Loucy (cell line): Measurements from ENCODE around the gene APRT.

Experiments used
- H2AFZ ChIP-seq: fragments of 200-600 bp; sonication (generic); 2 replicates; pipeline ENCODE4 v1.6.0; 2016; ENCODE audit warnings: antibody characterized with exemption, mild to moderate bottlenecking, low read length, moderate library complexity
- H3F3A ChIP-seq: fragments of 200-600 bp; 2 replicates; pipeline ENCODE4 v1.6.0; 2016; ENCODE audit warnings: antibody characterized with exemption, low read depth, mild to moderate bottlenecking
- H3K27me3 ChIP-seq: fragments of 200-600 bp; sonication (generic); 2 replicates; pipeline ENCODE4 v1.6.1; 2014; ENCODE audit warnings: low read length, mild to moderate bottlenecking; ENCODE audit not compliant: insufficient read depth, poor library complexity, severe bottlenecking
- H3K36me3 ChIP-seq: fragments of 200-600 bp; sonication (generic); 2 replicates; pipeline ENCODE4 v1.6.1; 2016; ENCODE audit warnings: low read length; ENCODE audit not compliant: insufficient read depth
- H3K4me1 ChIP-seq: fragments of 200-600 bp; sonication (generic); 2 replicates; pipeline ENCODE4 v1.5.1; 2014; ENCODE audit warnings: low read length, mild to moderate bottlenecking; ENCODE audit not compliant: insufficient read depth, poor library complexity, severe bottlenecking
- H3K4me2 ChIP-seq: fragments of 200-600 bp; sonication (generic); 2 replicates; pipeline ENCODE4 v1.6.0; 2014; ENCODE audit warnings: antibody characterized with exemption, low read length, low read depth, mild to moderate bottlenecking; ENCODE audit not compliant: poor library complexity, severe bottlenecking
- H3K4me3 ChIP-seq: fragments of 200-600 bp; sonication (generic); 2 replicates; pipeline ENCODE4 v1.5.1; 2014; ENCODE audit warnings: low read length, mild to moderate bottlenecking, mixed read lengths; ENCODE audit not compliant: poor library complexity, severe bottlenecking
- H3K79me2 ChIP-seq: fragments of 200-600 bp; sonication (generic); 2 replicates; pipeline ENCODE4 v1.6.1; 2014; ENCODE audit warnings: low read length; ENCODE audit not compliant: insufficient read depth
- H3K9ac ChIP-seq: fragments of 200-600 bp; sonication (generic); 2 replicates; pipeline ENCODE4 v1.6.0; 2014; ENCODE audit warnings: mild to moderate bottlenecking, low read depth, low read length, moderate library complexity; ENCODE audit not compliant: poor library complexity, severe bottlenecking
- H3K9me2 ChIP-seq: fragments of 200-600 bp; sonication (generic); replicated peaks from 2 replicates; pipeline ENCODE4 v1.6.1; 2016; ENCODE audit warnings: low read depth, low read length, mixed read lengths
- H3K9me3 ChIP-seq: fragments of 200-600 bp; sonication (generic); 2 replicates; pipeline ENCODE4 v1.6.1; 2014; ENCODE audit warnings: mild to moderate bottlenecking, antibody characterized with exemption, low read length, low read depth; ENCODE audit not compliant: insufficient read depth
- H4K20me1 ChIP-seq: fragments of 200-600 bp; sonication (generic); 2 replicates; pipeline ENCODE4 v1.6.0; 2014; ENCODE audit warnings: antibody characterized with exemption, low read length, mild to moderate bottlenecking; ENCODE audit not compliant: insufficient read depth, poor library complexity, severe bottlenecking
- CTCF ChIP-seq: fragments of 200-600 bp; sonication (generic); conservative IDR thresholded peaks from 2 replicates; pipeline ENCODE4 v1.5.1; 2014; ENCODE audit warnings: mild to moderate bottlenecking, antibody characterized with exemption, low read length
- EZH2phosphoT487 ChIP-seq: fragments of 200-600 bp; IDR thresholded peaks from 2 replicates; pipeline ENCODE4 v1.6.1; 2018; ENCODE audit warnings: antibody characterized with exemption, mild to moderate bottlenecking, moderate library complexity, borderline replicate concordance

The APRT gene

GRCh38 chr16:88853325-88853941 lies 41.7 kb upstream of the APRT start:
- Histone ChIP-seq H3K4me1 (peaks cover 14% of the 10 kb centered on the region), H3K9me3 (no peaks in the 10 kb centered on the region), H3K4me2 (no peak overlapping the region), H2AFZ (no peak overlapping the region), H4K20me1 (no peaks in the 10 kb centered on the region), H3K9ac (no peak overlapping the region), H3K79me2 (no peaks in the 10 kb centered on the region), H3F3A (no peaks in the 10 kb centered on the region), H3K36me3 (no peaks in the 10 kb centered on the region), H3K27me3 (no peaks in the 10 kb centered on the region), H3K4me3 (no peak overlapping the region), H3K9me2 (no peaks in the 10 kb centered on the region)
- no peak for TF ChIP-seq EZH2phosphoT487
- no peak for TF ChIP-seq CTCF

GRCh38 chr16:88851616-88852015 lies 39.9 kb upstream of the APRT start:
- no peaks in the 10 kb centered on the region for H3K27me3 ChIP-seq
- no peak overlapping the region for H2AFZ ChIP-seq
- no peaks in the 10 kb centered on the region for H3F3A ChIP-seq
- H3K4me3 ChIP-seq = no peak overlapping the region
- H3K9ac ChIP-seq = no peak overlapping the region
- H3K9me2 ChIP-seq = no peaks in the 10 kb centered on the region
- H3K9me3 ChIP-seq = no peaks in the 10 kb centered on the region
- H3K4me2 ChIP-seq = no peak overlapping the region
- no peaks in the 10 kb centered on the region for H3K79me2 ChIP-seq
- peaks cover 14% of the 10 kb centered on the region for H3K4me1 ChIP-seq
- H4K20me1 ChIP-seq = no peaks in the 10 kb centered on the region
- H3K36me3 ChIP-seq = no peaks in the 10 kb centered on the region
- no peak for TF ChIP-seq EZH2phosphoT487
- TF ChIP-seq CTCF = no peak

- no peak overlapping the region for H3K4me3 ChIP-seq
- no peak overlapping the region for H2AFZ ChIP-seq
- H4K20me1 ChIP-seq = no peaks in the 10 kb centered on the region
- no peaks in the 10 kb centered on the region for H3K27me3 ChIP-seq
- H3K9me3 ChIP-seq = no peaks in the 10 kb centered on the region
- no peak overlapping the region for H3K9ac ChIP-seq
- H3K9me2 ChIP-seq = no peaks in the 10 kb centered on the region
- no peaks in the 10 kb centered on the region for H3F3A ChIP-seq
- no peak overlapping the region for H3K4me2 ChIP-seq
- H3K4me1 ChIP-seq = peaks cover 11% of the 10 kb centered on the region
- no peaks in the 10 kb centered on the region for H3K36me3 ChIP-seq
- no peaks in the 10 kb centered on the region for H3K79me2 ChIP-seq
- no peak for TF ChIP-seq EZH2phosphoT487
- no peak for TF ChIP-seq CTCF
Observed at GRCh38 chr16:88850531-88851199, 38.9 kb upstream of the APRT start.
